Measurements from ENCODE around the gene CBX8. TPM values are rescaled to one million over a fixed set of nuclear protein-coding genes. Genes with fewer than 3 reads are reported as not detected.

CBX8 gene
- total and polyA plus RNA-seq, 2 of the 8 experiments (the other 6 are each of a cell fraction or from before 2014, with no cell fraction given): 0.09 to 2.1 TPM

DNA sequence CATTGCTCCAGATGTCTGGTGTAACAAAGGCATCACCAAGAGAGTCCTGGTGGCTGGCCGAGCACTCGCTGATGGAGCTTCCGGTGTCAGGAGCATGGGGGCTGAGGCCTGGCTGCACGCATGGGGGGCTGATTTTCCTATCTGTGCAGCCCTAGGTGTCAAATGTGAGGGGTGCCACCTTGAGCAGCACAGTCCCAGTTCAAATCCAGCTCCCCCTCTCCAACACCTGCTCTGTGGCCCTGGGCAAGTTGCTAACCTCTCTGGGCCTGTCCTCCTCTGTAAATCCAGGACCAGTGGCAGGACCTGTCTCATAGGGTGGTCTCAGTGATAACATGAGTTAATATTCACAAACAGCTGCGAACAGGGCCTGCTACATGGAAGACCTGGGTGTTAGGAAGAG lies 53.3 kb downstream of the CBX8 start (continued):
- TF ChIP-seq RXRA (IDR thresholded peaks at IDR 0.05; ENCODE audit: insufficient read depth, low read depth, low read length) (no peak), SP4 (IDR thresholded peaks at IDR 0.05; ENCODE audit: low read length) (no peak), HDAC6 (IDR thresholded peaks at IDR 0.05; ENCODE audit: low read depth, low read length) (no peak), KDM4A (IDR thresholded peaks at IDR 0.05; ENCODE audit: low read depth, low read length, severe bottlenecking) (no peak)

All from H1 (cell line).